ENCODE measurements around the gene SAMD13. TPM values are rescaled to one million over a fixed set of nuclear protein-coding genes. Genes with fewer than 3 reads are reported as not detected.

The SAMD13 gene
- total and polyA plus RNA-seq, 10 of the 15 experiments (the other 5 are each of a cell fraction or from before 2014, with no cell fraction given), result 0.81 to 1.9 (median 1.2) TPM; not detected in 1

- no peak for ATAC-seq
- CTCF ChIA-PET, result no interaction called here
- RAD21 ChIA-PET (ENCODE audit: unreplicated experiment), result no interaction called here
- SMC1A ChIA-PET (ENCODE audit: uncharacterized antibody, unreplicated experiment), result interaction anchor here (1.1 kb wide), 1 partner anchor 11 kb away, joined by 4 read pairs; no protein-coding TSS in a partner anchor
- Histone ChIP-seq H3K36me3 (ENCODE audit: control insufficient read depth in 2 of 2, insufficient read depth in 2 of 2, low read length in 1 of 2) (no peaks in the 10 kb centered on the region), H3K4me1 (ENCODE audit: control insufficient read depth, insufficient read depth, low read length) (no peaks in the 10 kb centered on the region), H2AFZ (ENCODE audit: control insufficient read depth, low read depth, low read length) (no peak overlapping the region), H3K27ac (ENCODE audit: control insufficient read depth, insufficient read depth) (no peak overlapping the region), H3K9me3 (replicated peaks; ENCODE audit: control insufficient read depth, insufficient read depth, low read length) (no peaks in the 10 kb centered on the region), H3K27me3 (replicated peaks in 1 of 2; ENCODE audit: control insufficient read depth in 2 of 2, insufficient read depth in 2 of 2, low read length in 1 of 2) (no peaks in the 10 kb centered on the region), H3K4me2 (ENCODE audit: control insufficient read depth, insufficient read depth) (no peak overlapping the region), H3K79me2 (ENCODE audit: control insufficient read depth, insufficient read depth, low read length) (no peaks in the 10 kb centered on the region), H3K4me3 (no peak overlapping the region), H4K20me1 (ENCODE audit: control insufficient read depth, insufficient read depth) (no peaks in the 10 kb centered on the region), H3K9ac (ENCODE audit: control insufficient read depth, insufficient read depth, low read length) (no peak overlapping the region)
- intact Hi-C loops (cut with micrococcal nuclease; ENCODE audit: unreplicated experiment) (no loop called here), in situ Hi-C loops (cut with MboI) (no loop called here)
- 29% methylated on average over 3 of the region's 3 CpGs for WGBS (ENCODE audit: insufficient coverage, insufficient replicate concordance, low lambda C conversion rate, missing lambda C conversion rate)
- no peak for FAIRE-seq
- no peak for DNase-seq (ENCODE audit: low read depth, low spot score)
- TF ChIP-seq HDGF (IDR thresholded peaks at IDR 0.05), result no peak
- TF ChIP-seq NRF1 (conservative IDR thresholded peaks at IDR 0.05; ENCODE audit: low read depth, low read length), result no peak
- TF ChIP-seq ZNF592 (IDR thresholded peaks at IDR 0.05), result no peak
- TF ChIP-seq ZBTB33 (IDR thresholded peaks at IDR 0.05), result no peak
- TF ChIP-seq JUNB (IDR thresholded peaks at IDR 0.05), result no peak
- BruUV-seq (replicated peaks), result no TSS peak
- POLR2A ChIA-PET, result no interaction called here
Observed at GRCh38 chr1:84350550-84350949, 49.0 kb downstream of the SAMD13 start.

Measured in GM12878 (cell line).